NCI-H510A treated with DMSO at 0.1 percent for 48 hours (cell line): ENCODE results near the gene BET1L.
A peak's percentile ranks its signal among the peaks of the same experiment; 100 is the strongest.
"Not testable (repeated sequence)": the region's sequence is repeated elsewhere in the genome, so short reads cannot be mapped to it uniquely, and the experiment has no call there.

Source experiments
- DNase-seq: peaks from one replicate; lab custom pipeline; 2025; lab: John Stamatoyannopoulos, UW

The BET1L gene

GRCh38 chr11:207208-207862 lies at the start of gene BET1L, which contains the start of gene RIC8A:
TSS of gene BET1L (minus strand) at chr11:207399. CDS start at chr11:207321, 78 bp downstream.
TSS of gene RIC8A (plus strand) at chr11:207708. CDS start at chr11:208855, 1,147 bp downstream.
- peak; percentile 18 for DNase-seq

- DNase-seq, result no peak
Observed at GRCh38 chr11:255816-256215, 48.6 kb upstream of the BET1L start.

- DNase-seq, result no peak
Observed at GRCh38 chr11:255176-255575, 48.0 kb upstream of the BET1L start.

GRCh38 chr11:253886-254270 lies 46.7 kb upstream of the BET1L start:
- no peak for DNase-seq

- no peak for DNase-seq
Observed at GRCh38 chr11:253160-253885, 46.1 kb upstream of the BET1L start.

- DNase-seq, result no peak
Observed at GRCh38 chr11:252666-253065, 45.5 kb upstream of the BET1L start.

- DNase-seq, result no peak
Observed at GRCh38 chr11:251550-251949, 44.4 kb upstream of the BET1L start.

- DNase-seq, result peak; percentile 9
Observed at GRCh38 chr11:250740-251299, 43.6 kb upstream of the BET1L start.

GRCh38 chr11:250274-250673 lies 43.1 kb upstream of the BET1L start:
- DNase-seq, result no peak

- no peak for DNase-seq
Observed at GRCh38 chr11:249062-249461, 41.9 kb upstream of the BET1L start.

GRCh38 chr11:244376-244775 lies 37.2 kb upstream of the BET1L start:
- DNase-seq, result no peak

- no peak for DNase-seq
Observed at GRCh38 chr11:241634-242033, 34.4 kb upstream of the BET1L start.

GRCh38 chr11:240315-240714 lies 33.1 kb upstream of the BET1L start:
- DNase-seq, result no peak

GRCh38 chr11:238346-238745 lies 31.1 kb upstream of the BET1L start:
- DNase-seq, result not testable (repeated sequence)

GRCh38 chr11:236774-237767 lies 29.9 kb upstream of the BET1L start, which contains the start of gene PSMD13:
TSS of gene PSMD13 (plus strand) at chr11:236976. CDS start at chr11:237050, 74 bp downstream.
- peak; percentile 23 for DNase-seq

GRCh38 chr11:235997-236773 lies 29.0 kb upstream of the BET1L start, which contains the start of gene SIRT3:
TSS of gene SIRT3 (minus strand) at chr11:236342. CDS start at chr11:236328, 14 bp downstream.
- DNase-seq, result no peak

GRCh38 chr11:235609-235996 lies 28.4 kb upstream of the BET1L start:
- no peak for DNase-seq

- no peak for DNase-seq
Observed at GRCh38 chr11:235180-235579, 28.0 kb upstream of the BET1L start.

GRCh38 chr11:232783-233565 lies 25.8 kb upstream of the BET1L start:
- DNase-seq, result no peak

- DNase-seq, result no peak
Observed at GRCh38 chr11:230431-230830, 23.2 kb upstream of the BET1L start.
